GM21619 (cell line): ENCODE data around the gene PLIN1.
"Not testable (repeated sequence)": the region's sequence is repeated elsewhere in the genome, so short reads cannot be mapped to it uniquely, and the experiment has no call there.

ENCODE experiments used
- ATAC-seq: cut with Tn5 transposase; IDR thresholded peaks from one replicate; pipeline ENCODE4 v1.9.1; 2021; ENCODE audit not compliant: unreplicated experiment

The PLIN1 gene, protein sequence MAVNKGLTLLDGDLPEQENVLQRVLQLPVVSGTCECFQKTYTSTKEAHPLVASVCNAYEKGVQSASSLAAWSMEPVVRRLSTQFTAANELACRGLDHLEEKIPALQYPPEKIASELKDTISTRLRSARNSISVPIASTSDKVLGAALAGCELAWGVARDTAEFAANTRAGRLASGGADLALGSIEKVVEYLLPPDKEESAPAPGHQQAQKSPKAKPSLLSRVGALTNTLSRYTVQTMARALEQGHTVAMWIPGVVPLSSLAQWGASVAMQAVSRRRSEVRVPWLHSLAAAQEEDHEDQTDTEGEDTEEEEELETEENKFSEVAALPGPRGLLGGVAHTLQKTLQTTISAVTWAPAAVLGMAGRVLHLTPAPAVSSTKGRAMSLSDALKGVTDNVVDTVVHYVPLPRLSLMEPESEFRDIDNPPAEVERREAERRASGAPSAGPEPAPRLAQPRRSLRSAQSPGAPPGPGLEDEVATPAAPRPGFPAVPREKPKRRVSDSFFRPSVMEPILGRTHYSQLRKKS

DNA sequence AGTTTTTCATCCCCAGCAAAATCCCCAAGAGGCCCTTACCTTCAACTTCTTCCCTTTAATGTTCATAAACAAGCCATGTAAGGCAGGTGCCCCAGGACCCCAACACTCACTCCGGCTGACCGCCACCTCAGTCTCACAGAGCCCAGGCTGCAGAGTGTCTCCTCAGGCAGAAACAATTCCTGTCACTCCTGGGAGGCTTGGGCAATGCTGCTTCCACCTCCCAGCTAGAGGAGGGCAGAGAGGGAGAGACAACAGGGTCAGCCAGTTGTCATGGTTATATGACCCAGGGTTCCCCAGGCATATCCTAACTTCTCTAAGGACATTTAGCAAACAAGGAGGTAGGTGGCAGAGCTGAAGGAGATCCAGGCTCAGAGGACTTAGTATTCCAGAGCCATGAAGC is at the start of gene PLIN1:
TSS of gene PLIN1 (minus strand) at position 156 of the 400 bp plus-strand sequence. CDS start 1,878 bp downstream, outside the sequence.
- no peak for ATAC-seq

DNA sequence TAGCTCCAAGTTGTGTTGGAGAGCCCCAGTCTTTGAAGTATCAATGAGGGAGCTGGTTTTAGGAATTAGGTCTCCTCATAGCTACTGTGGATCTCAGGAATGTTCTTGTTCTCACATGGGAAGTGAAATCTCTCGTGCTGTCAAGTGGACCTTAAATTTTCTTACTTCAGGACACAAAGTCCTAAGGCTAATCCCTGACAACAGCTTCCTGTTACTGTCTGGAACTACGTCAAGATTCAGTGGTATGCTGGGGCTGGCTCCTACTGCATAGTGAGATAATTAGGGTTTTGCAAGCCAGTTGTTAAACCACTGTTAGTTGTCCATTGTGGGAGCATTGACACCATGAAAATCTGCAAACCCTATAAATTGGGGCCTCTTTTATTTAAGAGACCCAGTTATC is 49.1 kb upstream of the PLIN1 start:
- no peak for ATAC-seq

DNA sequence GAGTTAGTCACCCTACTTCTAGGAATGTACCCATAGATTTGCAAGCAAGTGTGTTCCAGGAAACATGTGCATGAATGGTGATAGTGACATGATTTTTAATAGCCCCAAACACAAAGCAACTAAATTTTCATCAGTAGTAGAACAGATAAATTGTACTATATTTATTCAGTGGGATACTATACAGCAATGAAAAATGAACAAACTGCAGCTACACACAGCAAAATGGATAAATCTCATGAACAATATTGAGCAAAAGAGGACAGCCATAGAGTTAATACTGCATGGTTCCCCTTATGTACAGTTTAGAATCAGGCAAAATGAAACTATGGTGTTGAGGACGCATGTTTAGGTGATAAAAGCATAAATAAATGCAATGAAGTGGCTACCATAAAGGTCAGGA is 45.9 kb upstream of the PLIN1 start:
- no peak for ATAC-seq

DNA sequence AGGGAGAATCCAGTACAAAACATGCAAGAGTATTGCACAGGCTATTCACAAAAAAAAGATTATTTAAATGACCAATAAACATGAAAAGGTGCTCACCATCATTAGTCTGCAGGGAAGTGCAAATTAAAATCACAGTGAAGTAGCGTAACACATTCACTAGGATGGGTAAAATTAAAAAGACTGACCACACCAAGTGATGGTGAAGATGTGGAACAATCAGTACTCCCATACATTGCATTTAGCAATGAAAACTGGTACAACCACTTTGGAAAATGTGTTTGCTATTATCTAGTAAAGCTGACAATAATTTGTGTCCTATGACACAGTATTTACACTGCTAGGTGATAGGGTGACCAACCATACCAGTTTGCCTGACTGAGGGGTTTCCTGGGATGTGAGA is 45.5 kb upstream of the PLIN1 start:
- ATAC-seq, result no peak

DNA sequence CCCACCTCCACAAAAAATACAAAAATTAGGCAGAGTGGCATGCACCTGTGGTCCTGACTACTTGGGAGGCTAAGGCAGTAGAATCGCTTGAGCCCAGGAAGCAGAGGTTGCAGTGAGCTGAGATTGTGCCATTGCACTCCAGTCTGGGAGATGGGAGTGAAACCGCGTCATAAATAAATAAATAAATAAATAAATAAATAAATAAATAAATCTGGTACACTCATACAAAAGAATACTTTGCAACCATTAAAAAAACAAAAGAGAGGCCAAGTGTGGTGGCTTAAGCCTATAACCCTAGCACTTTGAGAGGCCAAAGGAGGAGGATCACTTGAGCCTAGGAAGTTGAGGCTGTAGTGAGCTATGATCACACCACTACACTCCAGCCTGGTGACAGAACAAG is 43.9 kb upstream of the PLIN1 start:
- ATAC-seq, result no peak

DNA sequence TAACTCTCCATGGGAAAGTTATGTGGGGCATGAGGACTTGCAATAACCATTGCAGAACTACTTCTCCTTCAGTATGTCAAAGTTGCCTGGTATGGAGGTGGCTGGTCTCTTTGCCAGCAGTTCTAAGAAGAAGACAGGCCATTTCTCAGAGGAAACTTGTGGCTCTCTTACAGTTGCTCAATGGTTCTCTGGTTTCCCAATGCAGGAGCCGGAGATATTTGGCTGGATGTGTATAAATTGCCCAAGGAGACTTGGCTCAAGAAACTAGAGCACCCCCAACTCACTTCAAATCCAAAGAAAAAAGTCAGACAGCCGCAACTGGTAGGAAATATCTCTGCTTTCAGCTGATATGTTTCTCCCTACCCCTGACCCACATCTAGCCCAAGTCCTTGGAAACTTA is 35.6 kb upstream of the PLIN1 start:
- ATAC-seq, result no peak

DNA sequence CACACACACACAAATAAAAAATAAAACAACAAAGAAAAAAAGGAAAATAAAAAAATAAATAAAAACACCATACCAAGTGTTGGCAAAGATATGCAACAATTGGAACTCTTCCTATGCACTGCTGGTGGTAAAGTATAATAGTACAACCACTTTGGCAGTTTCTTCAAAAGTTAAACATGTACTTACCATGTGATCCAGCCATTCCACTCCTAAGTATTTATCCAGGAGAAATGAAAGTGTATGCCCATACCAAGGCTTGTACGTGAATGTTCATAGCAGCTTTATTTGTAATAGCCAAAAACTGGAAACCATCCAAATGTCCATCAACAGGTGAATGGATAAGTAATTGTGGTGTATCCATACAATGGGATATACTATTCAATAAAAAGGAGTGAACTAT is 28.4 kb upstream of the PLIN1 start:
- no peak for ATAC-seq

DNA sequence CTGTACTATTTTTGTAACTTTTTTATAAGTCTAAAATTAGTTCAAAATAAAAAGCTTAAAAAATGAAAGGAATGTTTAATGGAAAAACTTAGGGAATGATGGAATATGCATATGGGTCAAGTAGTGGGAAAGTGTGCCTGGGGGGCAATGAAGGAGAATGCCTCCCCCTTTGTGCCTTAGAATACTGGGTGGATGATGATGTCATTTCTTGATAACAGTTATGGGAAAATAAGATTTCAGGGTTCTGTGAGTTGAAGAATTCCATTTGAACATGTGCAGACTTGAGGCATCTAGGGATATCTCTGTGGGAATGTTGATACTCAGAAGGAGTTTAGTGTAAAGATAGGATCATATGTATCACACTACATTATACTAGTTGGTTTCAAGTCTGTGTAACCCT is 25.2 kb upstream of the PLIN1 start:
- ATAC-seq, result no peak

DNA sequence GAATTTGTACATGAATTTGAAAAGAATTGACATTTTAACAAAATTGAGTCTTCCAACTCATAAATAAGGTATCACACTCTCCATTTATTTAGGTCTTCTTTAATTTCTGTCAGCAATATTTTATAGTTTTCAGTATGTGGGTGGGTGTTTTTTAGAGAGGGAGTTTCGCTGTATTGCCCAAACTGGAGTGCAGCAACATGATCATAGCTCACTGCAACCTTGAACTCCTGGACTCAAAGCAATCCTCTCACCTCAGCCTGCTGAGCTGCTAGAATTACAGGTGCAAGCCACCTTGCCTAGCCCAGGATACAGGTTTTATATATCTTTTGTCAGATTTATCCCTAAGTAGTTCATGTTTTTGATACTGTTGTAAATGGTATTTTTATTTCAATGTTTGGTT is 16.0 kb upstream of the PLIN1 start:
- no peak for ATAC-seq

DNA sequence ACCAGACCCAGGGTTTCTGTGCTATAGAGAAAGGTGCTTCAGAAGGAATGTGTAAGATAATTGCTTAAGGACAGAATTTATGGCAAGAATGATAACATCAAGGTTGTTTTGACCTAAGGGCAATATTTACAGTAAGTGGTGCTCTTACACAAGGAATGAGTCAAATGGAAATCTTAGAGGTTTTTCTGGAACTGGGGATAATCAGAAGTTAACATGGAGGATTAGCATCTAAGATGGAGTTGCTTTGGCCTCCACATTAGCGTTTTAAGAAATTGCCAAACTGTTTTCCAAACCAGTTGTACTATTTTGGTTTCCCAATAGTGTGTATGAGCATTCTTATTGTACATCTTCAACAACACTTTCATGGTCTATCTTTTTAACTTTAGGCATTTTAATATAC is 14.5 kb upstream of the PLIN1 start:
- no peak for ATAC-seq

DNA sequence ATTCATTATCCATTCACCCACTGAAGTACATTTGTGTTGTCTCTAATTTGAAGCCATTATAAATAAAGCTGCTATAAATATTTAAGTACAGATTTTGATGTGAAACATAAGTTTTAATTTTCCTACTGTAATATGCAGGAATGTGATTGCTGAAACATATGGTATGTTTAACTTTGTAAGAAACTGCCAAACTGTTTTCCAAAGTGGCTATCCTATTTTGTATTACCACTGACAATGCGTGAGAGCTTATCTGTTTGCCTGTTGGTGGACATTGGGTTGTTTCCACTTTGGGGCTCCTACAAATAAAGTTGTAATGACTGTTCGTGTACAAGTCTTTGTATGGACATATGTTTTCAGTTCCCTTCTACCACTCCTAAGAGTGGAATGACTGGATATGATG is 13.9 kb upstream of the PLIN1 start:
- ATAC-seq, result no peak

DNA sequence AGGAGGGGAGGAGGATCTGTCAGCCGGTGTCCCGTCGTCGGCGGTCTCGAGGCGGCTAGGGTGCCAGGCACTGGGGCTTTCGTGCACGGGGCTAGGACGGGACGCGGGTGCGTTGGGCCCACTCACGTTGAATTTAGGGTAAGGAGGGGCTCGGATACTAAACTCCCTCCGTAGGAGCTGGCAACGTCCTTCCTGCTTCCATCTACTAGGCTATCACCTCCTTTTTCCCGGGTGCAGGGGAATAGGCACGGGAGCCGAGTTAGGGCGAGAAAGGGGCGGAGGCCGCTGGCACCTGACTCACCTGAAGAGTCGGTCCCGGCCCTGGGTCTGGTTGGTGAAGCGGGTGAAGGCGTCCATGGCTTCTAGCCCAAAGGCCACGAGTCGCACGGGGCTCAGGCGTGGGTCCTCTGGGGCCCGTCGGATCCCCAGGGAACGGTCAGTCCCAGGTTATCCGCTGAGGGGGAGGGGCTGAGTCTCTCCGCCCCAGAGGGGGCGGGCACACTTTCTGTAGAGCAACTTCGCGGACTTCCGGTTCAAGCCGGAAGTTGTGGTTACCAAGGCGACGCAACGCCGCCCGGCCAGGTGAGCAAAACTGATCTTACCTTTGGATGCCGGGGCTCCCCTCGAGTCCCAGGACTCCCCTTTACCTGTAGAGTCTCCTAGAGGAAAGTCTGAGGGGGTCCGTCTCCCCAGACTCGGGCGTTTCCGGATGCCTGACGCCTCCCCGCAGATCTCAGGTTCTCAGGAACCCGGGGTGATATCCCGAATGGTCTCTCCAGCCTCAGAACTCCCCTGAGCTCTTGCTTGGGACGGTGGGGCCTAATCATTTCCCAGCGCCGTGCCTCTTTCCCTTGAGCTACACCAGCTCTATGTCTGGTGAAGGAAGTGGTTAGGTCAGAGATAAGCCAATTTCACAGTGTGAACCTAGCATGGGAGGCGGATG is 11.4 kb upstream of the PLIN1 start, which contains the start of the genes PEX11A and WDR93:
TSS of gene PEX11A (minus strand) at position 479 of the 943 bp plus-strand sequence. CDS start at position 357, 122 bp downstream.
TSS of gene WDR93 (plus strand) at position 536 of the 943 bp plus-strand sequence. CDS start 10,936 bp downstream, outside the sequence.
- peak; percentile 88 for ATAC-seq

DNA sequence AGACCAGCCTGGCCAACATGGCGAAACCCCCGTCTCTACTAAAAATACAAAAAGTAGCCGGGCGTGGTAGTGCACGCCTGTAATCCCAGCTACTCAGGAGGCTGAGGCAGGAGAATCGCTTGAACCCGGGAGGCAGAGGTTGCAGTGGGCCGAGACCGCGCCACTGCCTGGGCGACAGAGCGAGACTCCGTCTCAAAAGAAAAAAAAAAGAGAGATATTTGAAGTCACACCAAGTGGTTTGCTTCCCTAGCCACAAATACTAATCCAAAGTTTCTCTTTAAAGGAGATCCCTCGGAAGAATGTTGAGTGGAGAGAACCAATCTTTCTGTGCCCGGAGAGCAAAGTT is 10.7 kb upstream of the PLIN1 start:
- ATAC-seq, result not testable (repeated sequence)

DNA sequence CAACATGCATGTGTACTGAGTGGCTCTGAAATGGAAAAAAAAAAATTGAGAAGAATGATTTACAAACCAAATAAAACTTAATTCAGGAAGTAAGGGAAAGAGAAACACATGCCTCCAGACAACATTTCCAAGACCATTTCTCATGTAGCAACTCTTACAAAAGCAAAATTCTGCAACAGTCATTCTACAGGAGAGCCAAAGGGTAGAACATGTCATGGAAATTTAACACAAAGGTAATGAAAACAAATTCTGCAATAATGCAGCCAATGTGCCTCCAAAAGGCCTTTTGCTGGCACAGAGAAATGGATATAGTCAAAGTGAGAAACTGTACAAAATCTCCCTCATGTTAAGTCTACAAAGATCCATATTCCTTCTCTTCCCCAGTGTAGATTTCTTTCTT is 7.4 kb upstream of the PLIN1 start:
- no peak for ATAC-seq

DNA sequence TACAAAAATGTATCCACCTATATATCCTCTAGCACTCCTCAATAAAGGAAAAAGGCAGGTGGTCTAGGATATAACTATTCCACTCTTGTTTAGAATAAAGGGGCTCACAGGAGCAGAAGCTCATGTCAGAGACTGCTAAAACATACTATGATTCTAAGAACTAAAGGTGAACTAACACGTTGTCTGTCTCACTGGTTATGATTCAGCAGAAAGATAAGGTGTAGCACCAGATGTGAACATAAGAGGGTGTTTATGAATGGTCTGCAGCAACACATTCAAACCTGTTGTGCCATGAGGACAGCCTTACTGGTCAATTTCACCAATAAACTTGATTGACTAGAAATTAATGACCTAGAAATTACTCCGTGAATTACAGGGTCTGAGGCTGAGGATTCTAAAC is 6.8 kb upstream of the PLIN1 start:
- ATAC-seq, result no peak

DNA sequence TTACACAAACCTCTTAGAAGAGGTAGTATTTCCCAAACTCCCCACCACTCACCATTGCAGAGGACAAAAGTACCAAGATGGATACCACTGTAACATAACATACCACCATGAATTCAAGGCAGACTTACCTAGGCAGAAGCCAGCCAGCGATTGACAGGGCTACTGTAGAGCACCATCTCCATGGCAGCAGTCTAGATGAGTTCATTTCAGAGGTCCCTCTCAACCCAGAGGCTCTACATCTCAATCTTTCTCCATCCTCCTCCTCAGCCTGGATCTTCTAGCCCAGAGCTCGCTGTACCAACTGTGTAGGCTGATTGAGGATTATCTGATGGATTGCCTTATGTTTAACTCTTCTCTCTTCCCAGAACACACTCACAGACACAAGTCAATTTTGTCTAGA is 2.0 kb upstream of the PLIN1 start:
- no peak for ATAC-seq

DNA sequence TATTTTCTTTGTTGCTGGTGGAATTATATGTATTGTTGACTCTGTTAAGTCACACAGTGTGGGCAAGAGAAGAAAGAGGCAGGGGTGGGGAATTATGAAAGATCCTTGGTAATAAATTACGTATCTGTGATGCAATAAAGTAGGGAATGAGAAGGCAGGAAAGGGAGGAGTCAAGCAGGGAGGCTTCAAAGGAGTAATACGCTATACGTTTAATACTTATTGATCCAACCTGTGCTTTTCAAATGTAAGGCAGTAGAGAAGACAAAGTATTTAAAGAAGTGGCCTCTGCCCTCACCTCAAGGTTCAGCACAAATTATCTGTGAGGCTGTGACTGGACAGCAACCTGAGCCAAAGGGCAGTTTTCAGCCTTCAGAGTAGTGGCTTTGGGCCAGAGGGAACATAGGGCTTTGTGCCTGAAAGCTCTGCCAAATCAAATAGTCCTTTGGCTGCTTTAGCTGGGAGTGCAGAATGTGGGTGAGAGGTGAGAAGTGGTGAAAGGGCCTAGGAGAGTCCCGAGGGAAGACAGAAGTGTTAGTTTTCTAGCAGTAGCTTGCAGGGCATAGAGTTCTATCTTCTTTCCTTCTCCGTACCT is 1.2 kb upstream of the PLIN1 start:
- ATAC-seq, result no peak

DNA sequence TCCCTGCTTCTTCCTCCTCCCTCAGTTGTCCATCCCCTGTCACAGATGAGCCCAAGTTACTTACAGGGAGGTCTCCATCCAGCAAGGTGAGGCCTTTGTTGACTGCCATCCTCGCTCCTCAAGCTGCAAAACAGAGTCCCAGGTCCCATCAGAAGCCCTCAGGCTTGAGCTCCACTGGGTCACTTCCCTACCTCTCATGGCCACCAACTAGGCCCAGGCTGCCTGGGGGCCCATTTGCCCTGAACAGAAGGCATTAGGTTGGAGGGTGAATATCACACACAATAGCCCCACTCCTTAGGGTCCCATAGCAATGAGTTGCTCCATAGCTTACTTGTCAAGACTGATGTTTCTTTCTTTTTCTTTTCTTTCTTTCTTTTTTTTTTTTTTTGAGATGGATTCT is 1.8 kb downstream of the PLIN1 start:
- no peak for ATAC-seq

DNA sequence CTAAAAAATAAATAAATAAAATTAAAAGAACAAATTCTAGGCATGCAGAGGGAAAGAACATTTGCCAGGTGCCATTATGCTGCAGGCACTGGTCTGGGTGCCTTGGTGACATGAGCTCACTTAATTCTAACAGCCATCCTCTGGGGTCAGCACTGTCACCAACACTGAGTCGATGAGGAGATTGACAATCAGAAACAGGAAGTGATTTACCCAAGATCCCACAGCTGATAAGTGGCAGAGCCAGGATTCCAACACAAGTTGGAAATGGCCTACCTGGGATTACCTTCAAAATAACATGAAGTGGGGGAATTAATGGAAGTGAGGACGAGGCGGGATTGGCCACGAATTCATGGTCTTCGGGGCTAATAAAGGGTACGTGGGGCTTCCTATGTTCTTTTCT is 3.6 kb downstream of the PLIN1 start:
- ATAC-seq, result no peak

DNA sequence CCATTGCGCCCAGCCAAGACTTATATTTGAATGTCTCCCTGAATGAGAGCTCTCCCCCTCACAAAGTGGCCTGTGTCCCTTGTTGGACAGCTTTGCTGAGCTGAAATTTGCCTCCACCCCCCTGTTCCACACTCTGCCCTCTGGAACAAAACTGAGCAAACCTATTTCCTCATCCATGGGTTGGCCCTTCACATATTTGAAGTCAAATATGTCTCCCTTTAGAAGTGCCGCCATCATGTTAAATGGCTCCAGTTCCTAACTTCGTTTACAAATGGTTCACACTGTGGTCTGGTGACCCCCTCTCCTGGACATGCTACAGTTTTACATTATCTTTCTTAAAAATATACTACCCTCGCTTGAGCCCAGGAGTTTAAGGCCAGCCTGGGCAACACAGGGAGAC is 4.6 kb downstream of the PLIN1 start:
- ATAC-seq, result no peak

DNA sequence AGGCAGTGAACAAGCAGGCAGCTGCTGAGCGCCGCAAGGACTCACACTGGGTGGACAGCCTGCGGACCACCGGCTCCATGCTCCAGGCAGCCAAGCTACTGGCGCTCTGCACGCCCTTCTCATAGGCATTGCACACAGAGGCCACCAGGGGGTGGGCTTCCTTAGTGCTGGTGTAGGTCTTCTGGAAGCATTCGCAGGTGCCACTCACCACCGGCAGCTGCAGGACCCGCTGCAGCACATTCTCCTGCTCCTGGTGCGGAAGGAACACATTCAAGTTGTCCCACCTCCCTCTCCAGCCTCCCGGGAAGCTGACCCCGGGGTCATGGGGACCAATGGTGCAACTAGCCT is 6.0 kb downstream of the PLIN1 start:
- no peak for ATAC-seq
